NCI-H2107 (cell line): ENCODE results near the gene TBC1D25.

Source experiments
- DNase-seq: peaks from one replicate; lab custom pipeline; 2025; lab: John Stamatoyannopoulos, UW

The TBC1D25 gene

DNA sequence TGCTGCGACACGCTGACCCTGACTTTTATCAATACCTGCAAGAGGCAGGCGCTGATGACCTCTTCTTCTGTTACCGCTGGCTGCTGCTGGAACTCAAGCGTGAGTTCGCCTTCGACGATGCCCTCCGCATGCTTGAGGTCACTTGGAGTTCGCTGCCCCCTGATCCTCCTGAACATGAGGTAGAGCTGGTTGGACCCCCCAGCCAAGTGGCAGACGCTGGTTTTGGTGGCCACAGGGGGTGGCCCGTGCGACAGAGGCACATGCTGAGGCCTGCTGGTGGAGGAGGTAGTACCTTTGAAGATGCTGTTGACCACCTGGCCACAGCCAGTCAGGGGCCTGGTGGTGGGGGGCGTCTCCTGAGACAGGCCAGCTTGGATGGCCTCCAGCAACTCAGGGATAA, 20.5 kb downstream of the TBC1D25 start:
- DNase-seq, result no peak

DNA sequence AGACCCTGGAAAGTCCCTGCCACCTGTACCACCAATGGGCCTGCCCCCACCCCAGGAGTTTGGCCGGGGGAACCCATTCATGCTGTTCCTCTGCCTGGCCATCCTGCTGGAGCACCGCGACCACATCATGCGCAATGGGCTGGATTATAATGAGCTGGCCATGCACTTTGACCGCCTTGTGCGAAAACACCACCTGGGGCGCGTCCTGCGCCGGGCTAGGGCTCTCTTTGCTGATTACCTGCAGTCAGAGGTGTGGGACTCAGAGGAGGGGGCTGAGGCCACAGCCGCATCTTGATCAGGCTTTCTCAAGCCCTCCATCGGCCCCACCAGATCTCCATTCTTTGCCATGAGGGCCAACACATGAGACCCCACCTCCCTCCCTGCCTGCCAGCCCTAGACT, 21.2 kb downstream of the TBC1D25 start:
- no peak for DNase-seq

GRCh38 chrX:48569958-48570357, 30.4 kb downstream of the TBC1D25 start:
- no peak for DNase-seq

DNA sequence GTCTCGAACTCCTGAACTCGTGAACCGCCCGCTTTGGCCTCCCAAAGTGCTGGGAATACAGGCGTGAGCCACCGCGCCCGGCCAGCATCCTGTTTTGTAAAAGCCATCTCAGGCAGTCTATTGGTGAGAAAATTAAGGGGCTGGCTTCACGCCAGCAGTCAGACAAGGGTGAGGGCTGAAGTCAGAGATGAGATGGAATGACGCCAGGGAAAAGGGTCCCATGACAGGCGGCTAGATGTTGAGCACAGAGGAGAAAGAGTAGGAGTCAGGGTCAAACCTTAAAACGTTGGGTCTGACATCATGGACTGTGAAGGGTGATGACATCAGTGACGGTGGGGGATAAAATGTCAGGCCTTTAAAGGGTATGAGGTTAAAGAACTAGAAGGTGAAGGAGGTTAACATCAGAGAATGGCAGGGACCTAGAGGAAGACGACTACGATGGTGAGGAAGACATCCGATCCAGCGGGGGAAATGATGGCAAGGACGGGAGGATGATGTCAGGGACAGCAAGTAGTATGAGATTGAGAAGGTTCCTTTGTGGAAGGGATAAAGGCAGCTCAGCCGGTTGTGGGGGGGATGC, 34.3 kb downstream of the TBC1D25 start:
- peak; percentile 43 for DNase-seq

DNA sequence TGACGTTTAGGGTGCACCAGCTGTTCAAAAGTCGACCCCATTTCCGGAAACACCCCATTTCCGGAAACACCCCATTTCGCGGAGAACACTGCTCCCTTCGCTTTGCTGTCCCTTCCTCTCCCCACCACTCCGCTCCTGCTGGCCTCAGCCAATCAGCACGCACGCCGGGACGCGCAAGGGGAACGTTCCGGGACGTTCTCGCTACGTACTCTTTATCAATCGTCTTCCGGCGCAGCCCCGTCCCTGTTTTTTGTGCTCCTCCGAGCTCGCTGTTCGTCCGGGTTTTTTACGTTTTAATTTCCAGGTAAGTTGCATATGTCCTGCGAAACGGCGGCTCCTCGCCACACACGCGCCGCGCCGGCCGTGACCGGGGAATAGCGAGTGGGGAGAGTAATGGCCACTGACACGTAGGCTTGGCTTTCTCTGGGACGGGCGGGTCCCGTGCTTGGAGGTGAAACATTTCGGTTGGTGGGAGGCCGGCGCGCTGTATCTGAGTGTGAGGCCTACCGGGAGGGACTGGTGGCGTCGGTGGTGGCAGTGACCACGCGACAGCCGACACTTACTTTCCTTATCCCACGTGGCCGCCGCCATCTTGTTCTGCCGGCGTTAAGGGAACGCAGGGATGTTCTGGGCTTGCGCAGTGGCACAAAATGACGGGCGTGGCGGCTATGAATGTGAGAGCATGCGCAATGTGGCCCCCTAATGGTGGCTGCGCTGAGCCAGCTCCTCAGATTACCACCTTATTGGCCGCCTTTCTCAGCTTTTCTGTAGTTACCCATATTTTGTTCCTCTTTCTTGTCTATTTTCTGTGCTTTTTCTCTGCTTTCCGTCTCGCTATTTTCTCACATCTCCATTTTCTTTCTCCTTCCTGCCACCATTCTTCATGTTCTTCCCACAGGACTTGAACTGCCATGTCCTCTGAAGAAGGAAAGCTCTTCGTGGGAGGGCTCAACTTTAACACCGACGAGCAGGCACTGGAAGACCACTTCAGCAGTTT, 35.1 kb downstream of the TBC1D25 start, which contains the start of gene RBM3:
RBM3 (plus strand) TSS at position 215 of the 997 bp plus-strand sequence; CDS start at position 912, 697 bp downstream.
- peak; percentile 90 for DNase-seq

DNA sequence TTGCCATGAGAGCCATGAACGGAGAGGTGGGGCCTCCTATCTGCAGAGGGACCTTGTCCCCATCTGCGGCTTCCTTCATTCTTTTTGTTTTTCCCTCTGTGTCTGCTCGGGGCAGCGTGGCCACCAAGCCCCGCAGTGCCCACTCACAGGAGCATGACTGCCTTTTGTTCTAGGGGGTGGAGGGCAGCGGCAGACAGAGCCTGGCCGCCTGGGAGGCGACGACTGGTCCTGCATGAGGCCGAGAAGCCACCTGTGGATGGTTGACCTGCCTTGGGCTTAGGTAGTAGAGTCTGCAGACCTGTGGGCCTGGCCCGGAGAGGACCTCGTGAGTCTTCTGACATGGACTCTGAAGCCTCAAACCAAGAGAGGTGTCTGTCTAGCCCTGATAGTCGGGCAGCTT, 36.1 kb downstream of the TBC1D25 start:
- no peak for DNase-seq

GRCh38 chrX:48576108-48576507, 36.6 kb downstream of the TBC1D25 start:
- no peak for DNase-seq

GRCh38 chrX:48578661-48579128, 39.2 kb downstream of the TBC1D25 start:
- no peak for DNase-seq

- DNase-seq, result no peak
These were observed 39.7 kb downstream of the TBC1D25 start for GRCh38 chrX:48579259-48579658.

GRCh38 chrX:48580662-48581061, 41.1 kb downstream of the TBC1D25 start:
- DNase-seq, result no peak

DNA sequence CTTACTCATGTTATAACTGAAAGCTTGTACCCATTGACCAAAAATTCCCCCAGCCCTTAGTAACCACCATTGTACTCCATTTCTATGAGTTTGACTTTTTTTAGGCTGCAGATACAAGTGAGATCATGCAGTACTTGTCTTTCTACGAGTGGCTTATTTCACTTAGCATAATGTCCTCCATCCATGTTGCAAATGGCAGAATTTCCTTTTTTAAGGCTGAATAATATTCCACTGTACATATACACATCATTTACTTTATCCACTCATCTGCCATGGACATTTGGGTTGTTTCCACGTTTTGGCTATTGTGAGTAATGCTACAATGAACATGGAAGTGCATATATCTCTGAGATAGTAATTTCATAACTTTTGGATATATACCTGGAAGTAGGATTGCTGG, 45.2 kb downstream of the TBC1D25 start:
- no peak for DNase-seq

GRCh38 chrX:48589482-48590162, 50.1 kb downstream of the TBC1D25 start:
- DNase-seq, result peak; percentile 51

- DNase-seq, result no peak
These were observed 50.9 kb downstream of the TBC1D25 start for GRCh38 chrX:48590203-48591103.

DNA sequence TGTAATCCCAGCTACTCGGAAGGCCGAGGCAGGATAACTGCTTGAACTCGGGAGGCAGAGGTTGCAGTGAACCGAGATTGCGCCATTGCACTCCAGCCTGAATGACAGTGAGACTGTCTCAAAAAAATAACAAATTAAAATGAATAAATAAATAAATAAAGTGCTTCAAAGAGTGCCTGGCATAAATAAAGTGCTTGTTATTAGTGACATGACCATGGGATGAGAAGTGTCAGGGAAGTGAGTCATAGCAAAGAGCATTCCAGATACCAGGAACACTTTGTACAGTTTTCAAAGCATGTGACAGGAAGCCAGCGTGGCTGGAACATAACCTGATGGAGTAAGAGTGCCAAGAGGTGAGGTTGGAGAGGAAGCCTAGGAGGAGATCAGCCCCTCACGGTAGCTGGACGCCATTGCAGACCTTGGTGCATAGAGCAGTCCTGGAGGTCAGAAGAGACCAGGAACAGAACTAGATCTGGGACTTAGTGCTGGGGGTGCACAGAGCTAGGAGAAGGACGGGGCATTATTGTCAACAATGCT, 51.8 kb downstream of the TBC1D25 start:
- DNase-seq, result no peak

GRCh38 chrX:48592971-48593370, 53.5 kb downstream of the TBC1D25 start:
- DNase-seq, result no peak

GRCh38 chrX:48595929-48596328, 56.4 kb downstream of the TBC1D25 start:
- no peak for DNase-seq

GRCh38 chrX:48597353-48598264, 58.1 kb downstream of the TBC1D25 start, which contains the start of gene WDR13:
Gene WDR13 (plus strand): TSS chrX:48597492. CDS start chrX:48597997, 505 bp downstream.
- peak; percentile 88 for DNase-seq

DNA sequence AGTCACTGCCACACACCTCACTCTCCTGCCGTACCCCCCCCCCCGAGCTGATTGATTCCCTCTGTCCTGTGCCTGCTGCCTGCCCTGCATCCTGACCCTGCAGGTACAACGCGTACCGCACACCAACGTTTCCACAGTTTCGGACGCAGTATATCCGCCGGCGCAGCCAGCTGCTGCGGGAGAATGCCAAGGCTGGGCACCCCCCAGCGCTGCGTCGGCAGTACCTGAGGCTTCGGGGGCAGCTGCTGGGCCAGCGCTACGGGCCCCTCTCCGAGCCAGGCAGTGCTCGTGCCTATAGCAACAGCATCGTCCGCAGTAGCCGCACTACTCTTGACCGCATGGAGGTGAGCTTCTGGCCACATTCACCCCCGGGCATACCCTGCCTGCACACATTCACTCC, 59.1 kb downstream of the TBC1D25 start:
- no peak for DNase-seq

- no peak for DNase-seq
These were observed 59.8 kb downstream of the TBC1D25 start for GRCh38 chrX:48599341-48599740.

GRCh38 chrX:48600226-48600625, 60.7 kb downstream of the TBC1D25 start:
- no peak for DNase-seq
